ENCODE data around the gene GPR176.

The GPR176 gene

DNA sequence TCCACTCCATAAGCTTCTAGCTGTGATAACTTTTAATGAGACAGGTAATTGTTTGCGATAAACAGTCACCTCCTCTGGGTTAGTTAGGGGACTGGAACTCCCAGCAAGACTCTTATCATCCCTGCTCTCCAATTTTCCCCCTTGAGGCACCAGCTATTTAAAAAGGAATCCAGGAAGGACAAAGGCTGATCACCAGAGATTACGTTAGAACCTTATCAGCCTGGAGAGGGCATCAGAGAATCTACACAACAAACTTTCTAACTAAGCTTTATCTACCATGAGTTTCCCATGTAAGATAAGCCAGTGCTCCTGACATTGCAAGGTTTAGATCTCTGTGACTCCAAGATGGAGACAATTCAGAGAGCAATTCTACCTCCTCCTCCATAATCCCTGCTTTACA, 31.3 kb downstream of the GPR176 start:
- DNase-seq = no peak

DNA sequence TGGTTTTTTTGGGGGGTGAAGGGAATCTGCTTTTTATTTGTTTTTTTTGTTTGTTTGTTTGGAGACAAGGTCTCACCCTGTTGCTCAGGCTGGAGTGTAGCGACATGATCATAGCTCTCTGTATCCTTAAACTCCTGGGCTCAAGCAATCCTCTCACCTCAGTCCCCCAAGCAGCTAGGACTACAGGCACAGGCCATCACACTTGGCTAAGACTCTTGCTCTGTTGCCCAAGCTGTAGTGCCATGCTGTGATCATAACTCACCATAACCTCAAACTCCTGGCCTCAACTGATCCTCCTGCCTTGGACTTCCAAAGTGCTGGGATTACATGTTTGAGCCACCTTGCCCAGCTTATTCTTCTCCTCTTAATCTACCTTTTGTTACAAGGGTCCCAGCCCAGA, 31.8 kb downstream of the GPR176 start:
- no peak for DNase-seq

DNA sequence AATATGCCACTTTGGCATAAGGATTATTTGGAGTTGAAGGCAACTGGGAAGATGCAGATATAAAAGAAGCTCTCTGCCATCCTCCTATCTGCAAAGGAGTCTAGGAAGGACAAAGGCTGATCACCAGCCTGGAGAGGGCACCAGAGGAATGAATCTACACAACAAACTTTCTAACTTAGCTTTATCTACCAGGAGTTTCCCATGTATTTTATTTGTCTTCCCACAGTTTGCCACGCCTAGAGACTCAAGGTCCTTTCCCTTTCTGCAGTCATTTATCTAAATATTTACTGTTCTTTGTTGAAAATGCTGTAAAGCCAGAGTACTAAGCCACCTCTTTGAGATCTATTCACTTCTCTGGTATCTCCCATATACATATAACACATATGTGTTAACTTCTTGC, 32.2 kb downstream of the GPR176 start:
- DNase-seq = peak in 1 of 5 experiments; percentile 11

DNA sequence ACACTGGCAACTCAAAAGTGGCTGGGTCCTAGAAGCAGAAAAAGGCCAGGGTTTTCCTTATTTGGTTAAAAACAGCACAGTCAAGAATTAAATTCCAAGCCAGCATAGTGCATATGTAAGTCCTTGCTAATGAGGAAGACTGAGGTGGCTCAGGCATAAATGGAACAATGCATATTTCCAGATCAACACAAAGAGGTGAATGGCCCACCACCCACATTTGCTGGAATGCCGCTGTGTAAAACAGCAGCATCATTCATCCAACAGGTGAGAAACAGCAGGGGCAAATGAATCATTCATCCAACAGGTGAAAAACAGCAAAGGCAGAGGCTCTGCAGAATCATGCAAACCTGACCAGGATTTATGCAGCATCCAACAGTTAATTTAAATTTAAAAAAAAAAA, 32.9 kb downstream of the GPR176 start:
- DNase-seq = no peak

DNA sequence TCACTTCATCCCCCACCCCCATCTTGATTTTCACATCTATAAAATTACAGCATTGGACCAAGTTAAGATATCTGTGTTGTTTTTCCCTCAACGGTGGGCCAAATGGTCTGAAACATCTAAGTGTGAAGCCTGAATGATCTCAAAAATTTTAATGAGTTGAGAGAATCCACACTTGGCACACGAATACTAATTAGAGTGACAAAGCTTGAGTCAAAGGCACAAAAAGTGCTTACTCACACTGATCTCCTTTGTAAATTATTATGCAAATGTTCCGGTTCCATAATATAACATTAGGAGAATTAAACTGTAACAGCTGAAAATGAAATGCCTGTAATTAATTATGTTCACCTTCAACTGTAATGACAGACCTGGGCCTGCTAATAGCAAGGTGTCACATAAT, 33.6 kb downstream of the GPR176 start:
- DNase-seq = no peak

DNA sequence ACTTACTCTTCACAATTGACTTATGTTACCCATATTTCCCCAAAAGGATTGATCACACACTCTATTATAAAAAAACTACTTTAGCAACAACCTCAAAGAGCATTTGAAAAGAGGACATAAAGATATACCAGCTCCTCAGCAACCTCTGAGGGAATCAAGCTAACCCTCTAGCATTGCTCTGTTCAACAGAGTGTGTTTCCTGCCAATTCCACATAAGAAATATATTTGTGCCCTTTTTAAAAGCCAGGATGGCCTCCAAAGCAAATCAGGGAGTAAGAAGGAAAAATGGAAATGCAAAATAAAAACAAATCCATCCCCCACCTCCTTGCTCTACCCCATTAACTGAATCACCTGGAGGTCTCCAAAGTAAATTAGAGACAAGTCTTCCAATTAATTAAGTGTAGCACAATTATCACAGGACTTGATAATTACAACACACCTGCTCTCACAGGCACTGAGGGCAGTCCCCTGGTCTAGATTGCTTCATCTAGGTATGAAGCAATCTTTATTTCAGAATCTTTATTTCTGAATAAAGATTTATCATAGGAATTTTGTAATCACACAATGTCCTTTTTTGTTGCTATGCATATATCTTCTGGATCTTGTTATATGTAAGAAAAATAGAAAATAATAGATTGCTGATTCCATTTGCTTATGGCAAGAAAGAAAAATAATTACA, 34.8 kb downstream of the GPR176 start:
- DNase-seq = no peak

DNA sequence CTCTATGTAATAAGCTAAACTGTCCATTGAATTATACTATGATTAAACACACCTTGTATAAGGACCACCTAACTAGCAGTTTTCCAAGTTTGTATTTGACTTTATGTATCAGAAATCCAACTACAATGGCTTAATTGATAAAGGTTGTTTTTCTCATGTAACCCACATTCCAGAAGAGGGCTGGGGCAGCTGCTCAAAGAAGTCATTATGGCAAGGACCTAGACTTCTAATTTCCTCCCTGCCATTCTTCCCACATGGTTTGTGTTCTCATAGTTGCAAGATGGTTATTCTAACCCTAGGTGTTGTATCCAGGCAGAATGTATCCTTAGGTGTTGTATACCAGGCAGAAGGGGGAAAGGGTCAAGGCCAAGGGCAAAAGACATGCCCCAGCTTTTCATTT, 35.7 kb downstream of the GPR176 start:
- no peak for DNase-seq

DNA sequence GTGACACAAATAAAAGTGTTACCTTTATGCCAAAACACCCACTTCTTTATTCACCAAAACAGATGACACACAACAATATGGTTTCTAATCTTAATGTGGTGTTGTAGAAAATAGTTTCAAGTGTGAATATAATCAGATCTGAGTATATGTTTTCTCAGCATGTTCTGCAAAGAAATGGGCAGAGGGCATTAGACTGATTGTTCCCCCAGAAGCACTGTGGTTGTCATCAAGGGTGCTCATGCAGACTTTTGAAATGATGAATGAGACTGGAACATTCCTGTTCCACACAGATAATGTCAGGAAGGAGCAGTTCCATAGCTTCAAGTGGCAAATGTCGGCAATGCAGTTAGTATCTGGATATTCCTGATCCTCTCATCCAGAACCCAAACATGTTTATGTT, 37.5 kb downstream of the GPR176 start:
- no peak for DNase-seq

DNA sequence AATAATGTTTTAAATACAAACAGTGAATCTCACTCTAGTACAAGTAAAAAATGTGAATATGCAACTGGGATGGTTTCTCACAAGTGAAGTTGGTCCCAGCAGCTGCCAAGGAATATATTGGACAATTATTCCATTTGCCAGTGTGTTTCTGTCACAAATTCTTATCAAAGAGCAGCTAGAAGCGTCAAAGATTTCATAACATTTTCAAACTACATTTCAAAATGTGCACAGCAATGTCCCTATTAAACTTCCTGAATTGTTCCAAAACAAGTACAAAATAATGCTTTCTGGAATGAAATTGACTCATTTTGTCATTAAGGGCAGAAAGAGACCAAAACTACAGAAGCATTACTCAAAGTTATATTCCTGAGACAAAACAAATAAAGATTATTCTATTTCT, 38.3 kb downstream of the GPR176 start:
- DNase-seq = no peak

DNA sequence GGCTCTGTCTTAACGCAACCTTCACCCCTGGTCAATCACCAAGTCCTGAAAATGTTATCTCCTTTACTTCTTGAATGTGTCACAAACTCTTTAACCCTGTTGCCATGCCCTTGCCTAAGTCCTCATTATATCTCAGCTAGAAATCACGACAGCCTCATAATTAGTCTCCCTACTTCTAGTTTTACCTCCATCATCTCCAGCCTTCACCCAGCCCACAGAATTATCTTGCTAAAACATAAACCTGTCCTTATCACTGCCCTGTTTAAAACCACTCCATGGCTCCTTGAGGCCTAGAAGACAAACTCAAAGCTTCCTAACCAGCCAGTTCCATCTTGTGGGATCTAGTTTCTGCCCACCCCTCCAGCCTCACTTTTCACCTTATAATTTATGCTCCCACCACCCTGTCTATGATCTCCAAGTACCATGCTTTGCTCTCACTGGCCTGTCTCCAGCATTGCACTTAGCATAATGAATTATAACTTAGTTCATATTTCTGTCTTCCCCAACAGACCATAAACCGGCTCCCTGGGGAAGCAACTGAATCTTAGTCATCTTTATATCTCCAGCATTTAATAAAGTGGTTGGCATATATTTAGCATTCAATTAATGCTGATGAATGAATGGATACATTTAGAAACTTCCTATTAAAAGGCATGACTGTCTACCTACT, 39.2 kb downstream of the GPR176 start:
- no peak for DNase-seq

DNA sequence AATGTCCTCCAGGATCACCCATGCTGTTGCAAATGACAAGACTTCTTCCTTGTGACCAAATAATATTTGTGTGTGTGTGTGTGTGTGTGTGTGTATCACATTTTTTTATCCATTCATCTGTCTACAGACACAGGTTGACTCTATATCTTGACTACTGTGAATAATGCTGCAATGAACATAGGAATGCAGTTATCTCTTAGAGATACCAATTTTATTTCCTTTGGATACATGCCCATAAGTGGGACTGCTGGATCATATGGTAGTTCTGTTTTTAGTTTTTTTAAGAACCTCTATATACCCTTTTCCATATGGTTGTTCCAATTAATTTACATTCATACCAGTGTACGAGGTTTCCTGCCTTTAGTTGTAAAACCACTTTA, 41.7 kb downstream of the GPR176 start:
- no peak for DNase-seq

DNA sequence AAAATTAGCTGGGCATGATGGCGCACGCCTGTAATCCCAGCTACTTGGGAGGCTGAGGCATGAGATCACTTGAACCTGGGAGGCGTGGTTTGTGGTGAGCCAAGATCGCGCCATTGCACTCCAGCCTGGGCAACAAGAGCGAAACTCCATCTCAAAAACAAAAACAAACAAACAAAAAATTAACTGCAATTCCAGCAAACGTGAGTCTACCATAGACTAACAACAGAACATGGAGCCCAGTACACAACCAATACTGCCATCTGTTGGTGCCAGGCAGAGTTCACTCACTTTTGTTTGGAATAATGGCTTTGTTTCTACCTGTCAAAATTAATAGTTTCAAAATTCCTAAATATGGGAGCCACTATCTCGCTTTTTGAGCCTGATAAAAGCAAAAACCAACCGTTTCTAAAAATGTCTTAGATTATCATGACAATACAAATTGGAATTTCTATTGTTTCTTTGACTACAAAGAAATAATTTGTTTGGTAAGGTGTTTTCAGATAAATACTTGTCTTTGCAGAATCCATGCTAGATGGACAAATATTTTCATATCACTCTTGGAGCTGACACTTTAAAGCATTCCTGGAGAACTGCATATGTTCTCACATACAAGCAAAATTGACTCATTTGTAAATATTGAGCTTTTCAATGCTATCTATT, 45.0 kb downstream of the GPR176 start:
- peak in 1 of 5 experiments; percentile 49 for DNase-seq

DNA sequence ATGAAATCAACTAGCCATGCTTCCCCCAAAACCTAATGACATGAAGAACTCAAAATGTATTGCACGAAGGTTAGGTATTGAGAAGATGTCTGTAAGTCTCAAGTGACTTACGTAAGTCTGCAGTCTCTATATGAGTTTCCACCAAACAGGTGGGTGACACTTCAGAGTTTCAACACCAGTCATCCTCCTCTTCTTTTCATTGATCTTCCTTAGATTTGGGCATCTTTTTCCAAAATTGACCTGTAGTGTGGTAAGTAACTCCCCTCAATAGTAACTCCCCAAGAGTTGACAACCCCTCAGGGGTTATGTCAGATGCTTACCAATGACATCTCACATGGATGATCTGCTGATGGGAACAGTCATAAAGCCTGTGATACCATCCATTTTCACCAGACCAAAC, 46.1 kb downstream of the GPR176 start:
- peak in 1 of 5 experiments; percentile 39 for DNase-seq

DNA sequence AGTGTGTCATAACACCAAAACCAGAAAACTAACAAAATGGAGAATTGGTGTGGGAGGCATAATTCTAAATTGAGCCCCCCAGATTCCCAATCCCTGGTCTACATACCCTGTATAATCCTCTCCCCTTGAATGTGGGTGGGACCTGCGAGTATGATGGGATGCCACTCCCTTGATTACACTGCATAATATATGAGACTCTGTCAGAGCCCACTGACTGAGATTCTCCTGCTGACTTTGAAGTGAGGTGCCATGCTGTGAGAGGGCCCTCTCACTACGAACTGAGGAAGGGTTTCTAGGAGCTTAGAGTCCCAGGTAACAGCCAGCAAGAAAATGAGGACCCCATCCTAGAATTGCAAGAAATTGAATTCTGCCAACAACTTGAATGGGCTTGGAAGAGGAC, 49.5 kb downstream of the GPR176 start:
- DNase-seq = no peak

DNA sequence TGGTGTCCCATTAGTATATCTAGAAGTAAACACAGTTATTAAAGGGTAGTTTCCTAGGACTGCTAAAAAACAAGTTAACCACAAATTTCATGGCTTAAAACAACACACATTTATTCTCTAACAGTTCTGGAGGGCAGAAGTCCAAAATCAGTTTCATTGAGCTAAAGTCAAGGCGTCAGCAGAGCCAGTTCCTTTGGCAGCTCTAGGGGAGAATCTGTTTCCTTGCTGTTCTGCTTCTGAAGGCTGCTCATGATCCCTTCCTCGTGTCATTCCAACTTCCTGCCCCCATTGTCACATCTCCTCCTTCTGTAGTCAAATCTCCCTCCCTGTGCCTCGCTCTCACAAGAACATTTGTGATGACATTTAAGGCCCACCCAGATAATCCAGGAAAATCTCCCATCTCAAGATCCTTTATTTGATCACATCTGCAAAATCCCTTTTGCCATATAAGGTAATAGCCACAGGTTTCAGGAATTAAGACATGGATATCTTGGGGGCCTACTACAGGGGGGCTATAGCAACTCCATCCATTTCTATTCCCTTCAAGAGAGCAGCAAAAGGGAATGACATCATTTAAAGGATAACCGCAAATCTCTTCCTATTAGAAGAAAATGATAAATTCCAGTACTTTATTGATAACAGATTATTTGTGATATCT, 50.1 kb downstream of the GPR176 start:
- no peak for DNase-seq

DNA sequence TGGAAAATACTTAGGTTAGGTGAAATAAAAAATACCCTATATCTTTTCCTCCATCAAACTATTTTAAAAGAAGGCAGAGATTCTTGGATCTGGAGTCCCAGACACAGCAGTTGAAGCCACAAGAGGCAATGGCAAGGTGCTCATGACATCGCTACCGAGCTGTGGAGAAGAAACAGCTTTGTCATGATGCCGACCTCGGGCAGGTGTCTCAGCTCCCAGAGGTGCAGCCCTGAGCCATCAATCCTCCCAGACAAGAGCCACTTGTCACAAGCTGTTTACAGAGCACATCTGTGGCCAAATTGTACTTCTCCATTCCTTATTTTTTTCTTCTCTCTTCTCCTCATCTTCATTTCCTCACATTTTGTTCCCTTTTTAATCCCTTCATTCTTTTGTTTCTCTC, 50.8 kb downstream of the GPR176 start:
- no peak for DNase-seq

DNA sequence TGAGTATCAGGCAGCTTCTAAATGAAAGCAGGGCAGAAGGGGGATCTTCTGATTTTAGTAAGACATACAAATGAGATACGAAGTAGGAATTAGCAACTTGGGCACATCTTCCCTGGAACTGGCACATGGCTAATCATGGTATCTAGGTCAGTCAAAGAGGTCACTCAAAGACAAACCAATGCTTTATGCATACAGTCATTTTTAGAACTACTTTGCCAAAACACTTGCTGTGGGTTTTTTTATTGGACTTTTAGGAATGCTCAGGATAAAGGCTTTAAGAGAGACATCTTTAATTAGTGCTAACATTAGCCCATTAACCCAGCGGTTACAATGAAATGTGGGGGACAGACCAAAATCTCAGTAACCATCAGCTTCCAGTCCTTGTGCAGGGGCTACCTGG, 51.7 kb downstream of the GPR176 start:
- no peak for DNase-seq

DNA sequence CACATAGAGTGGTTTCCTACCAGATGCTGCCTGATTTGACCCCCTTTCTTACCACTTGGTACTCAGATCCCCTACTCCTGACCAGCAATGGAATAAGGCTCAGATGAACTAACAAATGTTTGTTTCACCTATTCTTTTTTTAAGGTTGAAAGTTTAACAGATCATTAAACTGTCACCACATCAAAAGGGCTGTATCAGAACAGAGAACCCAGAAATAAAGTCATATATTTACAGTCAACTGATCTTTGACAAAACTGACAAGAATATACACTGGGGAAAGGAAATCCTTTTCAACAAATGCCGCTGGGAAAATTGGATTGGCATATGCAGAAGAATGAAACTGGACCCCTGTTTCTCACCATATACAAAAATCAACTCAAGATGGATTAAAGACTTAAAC, 56.0 kb downstream of the GPR176 start:
- no peak for DNase-seq

DNA sequence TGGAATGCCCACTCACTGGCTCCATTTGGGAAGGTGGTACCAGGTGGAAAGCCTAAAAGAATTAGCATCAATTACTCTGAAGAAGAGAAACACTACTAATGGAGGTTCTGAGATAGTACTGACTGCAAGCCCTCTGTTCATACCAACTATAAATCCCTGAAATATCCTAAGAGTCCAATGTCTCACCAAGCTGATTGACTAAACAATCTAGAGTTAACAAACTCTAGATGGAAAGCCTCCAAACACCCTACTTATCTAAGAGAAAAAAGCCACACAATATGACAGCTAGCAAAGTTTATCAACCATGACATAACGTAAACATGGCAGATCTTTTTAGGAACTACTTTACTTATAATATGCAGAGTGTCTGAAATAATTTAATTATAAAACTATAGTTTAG, 59.2 kb downstream of the GPR176 start:
- no peak for DNase-seq

DNA sequence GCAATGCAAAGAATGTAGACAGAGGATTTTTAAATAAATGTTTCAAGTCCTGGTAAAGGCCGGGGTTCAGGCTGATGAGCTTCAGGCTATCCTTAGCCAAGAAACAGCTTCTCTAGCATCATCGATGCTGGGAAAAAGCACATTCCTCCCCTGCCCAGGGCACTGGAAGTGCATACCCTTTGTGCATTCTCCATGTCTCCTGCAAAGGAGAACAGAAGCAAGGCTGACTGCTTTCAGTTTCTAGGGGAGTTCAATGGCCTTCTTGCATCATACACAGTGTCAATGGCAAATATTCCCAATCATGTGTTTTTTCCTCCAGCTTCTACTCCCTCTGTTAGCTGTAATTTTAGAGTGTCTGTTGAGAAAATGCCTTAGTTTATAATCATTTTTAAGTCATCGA, 59.9 kb downstream of the GPR176 start:
- no peak for DNase-seq

DNA sequence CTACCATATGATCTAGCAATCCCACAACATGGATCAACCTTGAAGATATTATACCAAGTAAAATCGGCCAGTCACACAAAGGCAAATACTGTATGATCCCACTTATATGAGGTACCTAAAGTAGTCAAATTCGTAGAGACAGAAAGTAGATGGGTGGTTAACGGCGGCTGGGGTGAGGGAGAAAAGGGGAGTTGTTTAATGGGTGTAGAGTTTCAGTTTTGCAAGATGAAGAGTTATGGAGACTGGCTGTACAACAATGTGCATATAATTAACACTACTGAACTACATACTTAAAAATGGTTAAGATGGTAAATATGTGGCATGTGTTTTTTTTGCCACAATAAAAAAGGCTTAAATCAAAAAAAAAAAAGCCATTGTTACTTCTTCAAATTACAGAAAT, 60.4 kb downstream of the GPR176 start:
- no peak for DNase-seq

DNA sequence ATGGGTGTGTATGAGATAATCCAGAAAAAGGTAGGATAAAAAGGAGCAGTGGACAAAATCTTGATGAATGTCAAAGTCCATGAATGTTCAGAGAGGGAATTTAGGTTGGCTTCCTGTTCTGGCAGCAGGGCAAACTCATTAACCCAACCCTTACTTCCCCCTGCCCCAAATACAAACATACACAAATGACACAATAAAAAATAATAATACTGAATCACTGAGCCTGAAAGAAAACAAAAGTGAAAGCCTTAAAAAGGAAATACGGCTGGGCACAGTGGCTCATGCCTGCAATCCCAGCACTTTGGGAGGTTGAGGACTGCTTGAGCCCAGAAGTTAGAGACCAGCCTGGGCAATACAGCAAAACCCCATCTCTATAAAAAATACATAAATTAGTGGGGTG, 62.9 kb downstream of the GPR176 start:
- no peak for DNase-seq

DNA sequence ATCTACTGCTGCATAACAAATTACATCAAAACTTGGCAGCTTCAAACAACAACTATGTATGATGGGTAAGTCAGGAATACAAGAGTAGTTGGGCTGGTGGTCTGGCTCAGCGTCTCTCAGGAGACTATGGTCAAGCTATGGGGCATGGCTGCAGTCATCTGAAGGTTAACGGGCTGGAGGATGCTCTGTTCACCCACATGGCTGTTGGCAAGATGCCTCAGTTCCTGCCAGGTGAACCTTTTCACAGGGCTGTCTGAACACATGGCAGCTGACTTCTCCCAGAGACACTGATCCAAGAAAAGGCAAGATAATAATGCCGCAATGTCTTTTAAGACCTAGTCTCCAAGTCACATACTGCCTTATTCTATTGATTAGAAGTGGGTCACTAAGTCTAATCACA, 63.7 kb downstream of the GPR176 start:
- DNase-seq = no peak

DNA sequence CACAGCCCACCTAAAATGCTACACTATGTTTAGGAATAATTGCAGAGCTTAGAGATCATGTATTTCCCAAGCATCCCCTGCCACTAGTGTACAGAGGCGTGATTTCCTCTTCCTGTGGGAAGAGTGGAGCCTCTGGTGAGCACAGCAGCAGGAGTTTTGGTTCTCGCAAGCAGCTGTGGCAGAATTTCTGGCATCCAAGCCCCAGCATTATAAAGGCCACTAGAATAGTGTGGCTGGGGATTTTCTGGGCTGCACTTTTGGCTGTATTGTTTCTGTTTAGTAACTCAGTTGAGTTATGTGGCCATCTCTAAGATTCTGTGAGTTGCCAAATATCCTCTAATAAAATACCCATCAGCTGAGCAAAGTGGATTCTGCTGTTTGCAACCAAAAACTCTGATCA, 64.7 kb downstream of the GPR176 start:
- DNase-seq = no peak

Measured in T-helper 2 cell (primary cell).